OCI-LY7 (cell line): ENCODE results near the gene SERTM1.

Experiments
- EZH2phosphoT487 ChIP-seq: fragments of 200-600 bp; sonication (generic); IDR thresholded peaks from 2 replicates; pipeline ENCODE4 v1.6.1; 2018; ENCODE audit warnings: low read depth, borderline replicate concordance, mild to moderate bottlenecking, mixed run types, antibody characterized with exemption, low read length, moderate library complexity, mixed read lengths
- TF ChIP-seq, protein P1 (sequence below): fragments of 200-600 bp; sonication (generic); conservative IDR thresholded peaks from 2 replicates; pipeline ENCODE4 v1.5.1; 2014; ENCODE audit warnings: mild to moderate bottlenecking, antibody characterized with exemption, low read length, moderate library complexity, mixed read lengths

DNA sequence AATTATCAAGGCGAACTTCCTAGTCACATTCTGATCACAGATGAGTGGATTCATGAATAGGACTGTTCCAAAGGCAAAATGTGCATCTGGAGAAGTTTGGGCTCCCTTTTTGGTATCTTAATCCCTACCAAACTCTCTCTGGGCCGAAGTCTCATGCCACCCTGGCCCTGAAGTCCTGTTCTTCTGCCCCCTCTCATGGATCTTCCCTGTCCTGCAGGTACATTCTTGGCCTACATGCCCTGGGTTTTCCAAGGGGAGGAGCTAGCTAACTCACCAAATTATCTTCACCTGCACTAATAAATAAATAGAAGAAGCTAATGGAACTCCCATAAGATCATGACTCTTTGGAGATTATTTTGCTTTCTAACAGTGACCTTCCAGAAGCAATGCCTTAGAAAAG lies 50.3 kb downstream of the SERTM1 start:
- TF ChIP-seq, protein P1, sequence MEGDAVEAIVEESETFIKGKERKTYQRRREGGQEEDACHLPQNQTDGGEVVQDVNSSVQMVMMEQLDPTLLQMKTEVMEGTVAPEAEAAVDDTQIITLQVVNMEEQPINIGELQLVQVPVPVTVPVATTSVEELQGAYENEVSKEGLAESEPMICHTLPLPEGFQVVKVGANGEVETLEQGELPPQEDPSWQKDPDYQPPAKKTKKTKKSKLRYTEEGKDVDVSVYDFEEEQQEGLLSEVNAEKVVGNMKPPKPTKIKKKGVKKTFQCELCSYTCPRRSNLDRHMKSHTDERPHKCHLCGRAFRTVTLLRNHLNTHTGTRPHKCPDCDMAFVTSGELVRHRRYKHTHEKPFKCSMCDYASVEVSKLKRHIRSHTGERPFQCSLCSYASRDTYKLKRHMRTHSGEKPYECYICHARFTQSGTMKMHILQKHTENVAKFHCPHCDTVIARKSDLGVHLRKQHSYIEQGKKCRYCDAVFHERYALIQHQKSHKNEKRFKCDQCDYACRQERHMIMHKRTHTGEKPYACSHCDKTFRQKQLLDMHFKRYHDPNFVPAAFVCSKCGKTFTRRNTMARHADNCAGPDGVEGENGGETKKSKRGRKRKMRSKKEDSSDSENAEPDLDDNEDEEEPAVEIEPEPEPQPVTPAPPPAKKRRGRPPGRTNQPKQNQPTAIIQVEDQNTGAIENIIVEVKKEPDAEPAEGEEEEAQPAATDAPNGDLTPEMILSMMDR = no peak
- TF ChIP-seq EZH2phosphoT487 = no peak
